IMR-90 (cell line): ENCODE data around the gene CELA2A. TPM values are rescaled to one million over a fixed set of nuclear protein-coding genes. Genes with fewer than 3 reads are reported as not detected.

ENCODE experiments used
- ATAC-seq: fragments of 200-7000 bp; cut with Tn5 transposase; 2 replicates; pipeline ENCODE4 v1.9.1; 2020; ENCODE audit warnings: low read depth, mild to moderate bottlenecking, moderate library complexity
- BruUV-seq: library from RNA; stranded (reverse); fragments of 400-500 nt; replicated peaks from 2 replicates; lab custom pipeline; 2021; lab: Mats Ljungman, UMichigan
- CTCF ChIA-PET: fragments of 300-600 bp; formaldehyde crosslinking; extraction: SDS; loops from one replicate; lab custom pipeline; 2021; ENCODE audit warnings: antibody characterized with exemption; lab: Yijun Ruan, JAX
- POLR2A ChIA-PET: fragments of 300-600 bp; sonication (Branson Sonifier 250); formaldehyde crosslinking; loops from one replicate; lab custom pipeline; 2022; ENCODE audit warnings: antibody characterized with exemption; ENCODE audit not compliant: unreplicated experiment; lab: Charles Lee
- DNase-seq: peaks from one replicate; pipeline ENCODE4 v3.0.0; 2013
- H2AFZ ChIP-seq: replicated peaks from 2 replicates; pipeline ENCODE3; 2013; ENCODE audit warnings: low read length, mild to moderate bottlenecking; ENCODE audit not compliant: poor library complexity
- H2AK5ac ChIP-seq: 2 replicates; pipeline ENCODE4 v1.6.1; 2013; ENCODE audit warnings: low read depth, low read length, inconsistent platforms
- H2AK9ac ChIP-seq: replicated peaks from 2 replicates; pipeline ENCODE3; 2013; ENCODE audit warnings: mild to moderate bottlenecking, low read depth, low read length, moderate library complexity; ENCODE audit not compliant: poor library complexity
- H2BK120ac ChIP-seq: 2 replicates; pipeline ENCODE4 v1.6.1; 2013; ENCODE audit warnings: low read depth, low read length, inconsistent platforms
- H2BK15ac ChIP-seq: 3 replicates; pipeline ENCODE4 v1.6.1; 2013; ENCODE audit warnings: low read depth, low read length, inconsistent platforms
- H2BK20ac ChIP-seq: 2 replicates; pipeline ENCODE4 v1.6.1; 2013; ENCODE audit warnings: low read depth, mild to moderate bottlenecking, inconsistent platforms, low read length, moderate library complexity
- H2BK5ac ChIP-seq: 2 replicates; pipeline ENCODE4 v1.6.1; 2013; ENCODE audit warnings: mild to moderate bottlenecking, low read depth, low read length, inconsistent platforms; ENCODE audit not compliant: poor library complexity, severe bottlenecking
- H3K14ac ChIP-seq: replicated peaks from 2 replicates; pipeline ENCODE4 v1.6.1; 2013; ENCODE audit warnings: low read depth, low read length, inconsistent platforms
- H3K18ac ChIP-seq: 2 replicates; pipeline ENCODE4 v1.6.1; 2013; ENCODE audit warnings: low read depth, low read length, control low read depth
- H3K23ac ChIP-seq: 2 replicates; pipeline ENCODE4 v1.6.1; 2013; ENCODE audit warnings: low read depth, low read length, inconsistent platforms
- H3K27ac ChIP-seq: 2 replicates; pipeline ENCODE4 v1.5.1; 2013; ENCODE audit warnings: mild to moderate bottlenecking, control low read depth, low read length; ENCODE audit not compliant: insufficient read depth
- H3K27me3 ChIP-seq: 2 replicates; pipeline ENCODE4 v1.6.1; 2013; ENCODE audit warnings: low read length; ENCODE audit not compliant: control insufficient read depth, insufficient read depth
- H3K36me3 ChIP-seq: 2 replicates; pipeline ENCODE4 v1.6.1; 2013; ENCODE audit warnings: low read length, mixed read lengths; ENCODE audit not compliant: control insufficient read depth, insufficient read depth
- H3K4ac ChIP-seq: 2 replicates; pipeline ENCODE4 v1.6.1; 2013; ENCODE audit warnings: low read depth, low read length, inconsistent platforms
- H3K4me1 ChIP-seq: 2 replicates; pipeline ENCODE4 v1.6.1; 2013; ENCODE audit warnings: low read length, mixed read lengths; ENCODE audit not compliant: control insufficient read depth, insufficient read depth
- H3K4me2 ChIP-seq: 2 replicates; pipeline ENCODE4 v1.6.1; 2013; ENCODE audit warnings: low read depth, mild to moderate bottlenecking, control low read depth, low read length, moderate library complexity
- H3K4me3 ChIP-seq: 2 replicates; pipeline ENCODE4 v1.5.1; 2013; ENCODE audit warnings: low read depth, mild to moderate bottlenecking, control low read depth, low read length, moderate library complexity; ENCODE audit not compliant: insufficient read depth
- H3K56ac ChIP-seq: 2 replicates; pipeline ENCODE4 v1.6.1; 2013; ENCODE audit warnings: low read length, inconsistent platforms; ENCODE audit not compliant: insufficient read depth; ENCODE audit errors: extremely low read depth
- H3K79me1 ChIP-seq, 2 experiments: 2 replicates each; pipeline ENCODE4 v1.6.1; 2013; ENCODE audit warnings: low read length in 2 of 2, inconsistent platforms in 1 of 2, low read depth in 1 of 2
- H3K9ac ChIP-seq: 2 replicates; pipeline ENCODE4 v1.6.1; 2013; ENCODE audit warnings: low read depth, low read length, control low read depth
- H3K9me1 ChIP-seq: 2 replicates; pipeline ENCODE4 v1.6.1; 2013; ENCODE audit warnings: low read length, inconsistent platforms; ENCODE audit not compliant: insufficient read depth
- H3K9me3 ChIP-seq: 2 replicates; pipeline ENCODE4 v1.6.1; 2013; ENCODE audit warnings: low read length; ENCODE audit not compliant: control insufficient read depth, insufficient read depth
- H4K20me1 ChIP-seq: 2 replicates; pipeline ENCODE4 v1.6.1; 2013; ENCODE audit warnings: low read length, inconsistent platforms; ENCODE audit not compliant: insufficient read depth
- H4K5ac ChIP-seq: 2 replicates; pipeline ENCODE4 v1.6.1; 2013; ENCODE audit warnings: mild to moderate bottlenecking, low read depth, low read length, control low read depth
- H4K8ac ChIP-seq, 2 experiments: 2 replicates each; pipeline ENCODE4 v1.6.1; 2013; ENCODE audit warnings: low read depth in 2 of 2, low read length in 2 of 2, control low read depth in 1 of 2, inconsistent platforms in 1 of 2
- H4K91ac ChIP-seq: 2 replicates; pipeline ENCODE4 v1.6.1; 2013; ENCODE audit warnings: low read depth, low read length, inconsistent platforms; ENCODE audit not compliant: insufficient read depth
- BHLHE40 ChIP-seq: fragments of 150-350 bp; IDR thresholded peaks from 2 replicates; pipeline ENCODE4 v1.6.1; 2016; ENCODE audit warnings: mild to moderate bottlenecking, low read depth, low read length
- ELK1 ChIP-seq: fragments of 150-350 bp; IDR thresholded peaks from 2 replicates; pipeline ENCODE4 v1.6.1; 2016; ENCODE audit warnings: low read depth, mild to moderate bottlenecking, low read length, moderate library complexity, borderline replicate concordance
- FOS ChIP-seq: fragments of 150-350 bp; IDR thresholded peaks from 2 replicates; pipeline ENCODE4 v1.6.1; 2016; ENCODE audit warnings: low read depth, low read length
- MAZ ChIP-seq: IDR thresholded peaks from 2 replicates; pipeline ENCODE4 v1.6.1; 2012; ENCODE audit warnings: low read depth, mild to moderate bottlenecking, low read length, improper control_type of control experiment, moderate library complexity, borderline replicate concordance
- MXI1 ChIP-seq: IDR thresholded peaks from 2 replicates; pipeline ENCODE4 v1.6.1; 2012; ENCODE audit warnings: low read depth, mild to moderate bottlenecking, low read length, moderate library complexity, borderline replicate concordance
- NFE2L2 ChIP-seq: fragments of 150-350 bp; IDR thresholded peaks from 2 replicates; pipeline ENCODE4 v1.6.1; 2016; ENCODE audit warnings: low read depth, mild to moderate bottlenecking, low read length
- RAD21 ChIP-seq: IDR thresholded peaks from 2 replicates; pipeline ENCODE4 v1.6.1; 2012; ENCODE audit warnings: low read length, improper control_type of control experiment
- RCOR1 ChIP-seq: IDR thresholded peaks from 2 replicates; pipeline ENCODE4 v1.6.1; 2012; ENCODE audit warnings: mild to moderate bottlenecking, low read length, improper control_type of control experiment; ENCODE audit not compliant: insufficient replicate concordance
- RFX5 ChIP-seq: IDR thresholded peaks from 2 replicates; pipeline ENCODE4 v1.8.0; 2012; ENCODE audit warnings: low read depth, mild to moderate bottlenecking, low read length, moderate library complexity
- SMC3 ChIP-seq: fragments of 150-350 bp; IDR thresholded peaks from 2 replicates; pipeline ENCODE4 v1.6.1; 2016; ENCODE audit warnings: low read depth, mild to moderate bottlenecking, antibody characterized with exemption, low read length, moderate library complexity
- USF2 ChIP-seq: fragments of 150-350 bp; IDR thresholded peaks from 2 replicates; pipeline ENCODE4 v1.6.1; 2017; ENCODE audit warnings: mild to moderate bottlenecking, antibody characterized with exemption, low read length, low read depth
- WGBS, 2 experiments: methylation state at CpG; one replicate each; pipeline versions ENCODE4 v1.1.5 to v1.1.7; 2013; ENCODE audit warnings: missing lambda C conversion rate in 2 of 2; ENCODE audit not compliant: insufficient read length in 1 of 2; ENCODE audit errors: extremely low coverage in 2 of 2; 5-methylcytosine and 5-hydroxymethylcytosine counted together
- dilution Hi-C: fragments of 300-500 bp; cut with HindIII; formaldehyde crosslinking; loops from one replicate; pipeline ENCODE4 v1.14.3; 2018; ENCODE audit warnings: low sequenced_read_pairs; ENCODE audit not compliant: unreplicated experiment
- in situ Hi-C: fragments of 300-500 bp; cut with MboI; formaldehyde crosslinking; loops from 3 replicates; pipeline ENCODE4 v1.14.3; 2019; ENCODE audit warnings: low sequenced_read_pairs, inconsistent platforms, mixed read lengths
- intact Hi-C: fragments of 100-400 bp; cut with micrococcal nuclease; formaldehyde crosslinking; loops from 2 replicates; pipeline ENCODE4 v1.10.0; 2022
- polyA plus RNA-seq, 3 experiments: library from polyadenylated mRNA; depleted of rRNA; stranded (reverse); fragments of >200 nt; gene quantifications; 2 replicates each; pipeline ENCODE4 v1.2.3, GENCODE V29; 2012; ENCODE audit warnings: low replicate concordance in 1 of 3
- total RNA-seq: library from RNA; depleted of rRNA; stranded (reverse); fragments of >200 nt; gene quantifications from 2 replicates; pipeline ENCODE4 v1.2.3, GENCODE V29; 2012

Gene CELA2A
- total and polyA plus RNA-seq, 2 of the 4 experiments (the other 2 are of a cell fraction), result not detected

- Histone ChIP-seq H2BK20ac (no peak overlapping the region), H3K79me1 (peaks cover 21 to 87% of the 10 kb centered on the region in 2 experiments; a peak in 3 of 4 replicates), H3K56ac (no peak overlapping the region), H2BK5ac (no peak overlapping the region), H3K4ac (no peak overlapping the region), H2AK9ac (no peak overlapping the region), H4K91ac (no peak overlapping the region), H3K4me1 (peaks cover 33% of the 10 kb centered on the region), H3K27ac (no peak overlapping the region), H2BK120ac (no peak overlapping the region), H3K27me3 (no peaks in the 10 kb centered on the region), H2AFZ (no peak overlapping the region), H3K18ac (no peak overlapping the region), H3K23ac (no peak overlapping the region), H4K8ac (no peak overlapping the region), H2AK5ac (0 out of 2 replicates have a peak overlapping the region, but pooled peaks have one; percentile 44), H4K5ac (no peak overlapping the region), H3K9me1 (peaks cover 20% of the 10 kb centered on the region), H3K9ac (no peak overlapping the region), H3K4me2 (no peak overlapping the region), H2BK15ac (no peak overlapping the region), H3K9me3 (no peaks in the 10 kb centered on the region), H3K36me3 (peaks cover 4% of the 10 kb centered on the region; the same call in 1 of the 2 replicates), H4K20me1 (peaks cover 36% of the 10 kb centered on the region), H3K4me3 (no peak overlapping the region), H3K14ac (no peak overlapping the region)
- in situ Hi-C loops, result loop anchor here (5.0 kb wide), 1 partner anchor 72 kb away; no protein-coding TSS in a partner anchor
- ATAC-seq, result no peak
- dilution Hi-C loops, result no loop called here
- BruUV-seq, result no TSS peak
- intact Hi-C loops, result no loop called here
- no peak for DNase-seq
- TF ChIP-seq FOS, result no peak
- TF ChIP-seq MAZ, result no peak
- no peak for TF ChIP-seq SMC3
- no peak for TF ChIP-seq USF2
- no peak for TF ChIP-seq RAD21
- no peak for TF ChIP-seq BHLHE40
- no peak for TF ChIP-seq ELK1
- TF ChIP-seq MXI1, result no peak
- no peak for TF ChIP-seq RFX5
- no peak for TF ChIP-seq NFE2L2
- no peak for TF ChIP-seq RCOR1
- ChIA-PET CTCF (interaction anchor here (1.5 kb wide), 1 partner anchor 12 kb away, joined by 3 read pairs; no protein-coding TSS in a partner anchor), POLR2A (no interaction called here)
- WGBS, 2 experiments, result 83% methylated on average over 5 of the region's 10 CpGs; no CpG with 5 or more reads in 1 of the 2 experiments
Measured at GRCh38 chr1:15414445-15414983, 42.0 kb upstream of the CELA2A start.
